Measurements from ENCODE around the gene NUDT9.
"Not testable (repeated sequence)": the region's sequence is repeated elsewhere in the genome, so short reads cannot be mapped to it uniquely, and the experiment has no call there.

DNA sequence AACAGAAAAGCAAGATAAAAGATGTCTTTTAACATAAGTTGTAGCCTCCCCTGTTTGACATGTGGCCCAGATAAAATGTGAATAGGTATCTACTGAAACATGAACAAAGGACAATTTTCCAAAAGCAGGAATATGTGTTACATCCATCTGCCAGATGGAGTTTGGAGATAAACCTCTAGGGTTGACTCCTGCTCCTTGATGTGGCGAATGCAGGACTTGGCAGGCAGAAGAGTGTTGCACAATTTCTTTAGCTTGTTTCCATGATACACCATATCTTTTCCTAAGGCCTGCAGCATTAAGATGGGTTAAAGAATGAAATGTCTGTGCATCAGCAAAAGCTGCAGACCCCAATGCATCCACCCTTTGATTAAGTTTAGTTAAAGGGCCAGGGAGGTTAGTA lies 18.6 kb upstream of the NUDT9 start:
- TF ChIP-seq, protein P1, sequence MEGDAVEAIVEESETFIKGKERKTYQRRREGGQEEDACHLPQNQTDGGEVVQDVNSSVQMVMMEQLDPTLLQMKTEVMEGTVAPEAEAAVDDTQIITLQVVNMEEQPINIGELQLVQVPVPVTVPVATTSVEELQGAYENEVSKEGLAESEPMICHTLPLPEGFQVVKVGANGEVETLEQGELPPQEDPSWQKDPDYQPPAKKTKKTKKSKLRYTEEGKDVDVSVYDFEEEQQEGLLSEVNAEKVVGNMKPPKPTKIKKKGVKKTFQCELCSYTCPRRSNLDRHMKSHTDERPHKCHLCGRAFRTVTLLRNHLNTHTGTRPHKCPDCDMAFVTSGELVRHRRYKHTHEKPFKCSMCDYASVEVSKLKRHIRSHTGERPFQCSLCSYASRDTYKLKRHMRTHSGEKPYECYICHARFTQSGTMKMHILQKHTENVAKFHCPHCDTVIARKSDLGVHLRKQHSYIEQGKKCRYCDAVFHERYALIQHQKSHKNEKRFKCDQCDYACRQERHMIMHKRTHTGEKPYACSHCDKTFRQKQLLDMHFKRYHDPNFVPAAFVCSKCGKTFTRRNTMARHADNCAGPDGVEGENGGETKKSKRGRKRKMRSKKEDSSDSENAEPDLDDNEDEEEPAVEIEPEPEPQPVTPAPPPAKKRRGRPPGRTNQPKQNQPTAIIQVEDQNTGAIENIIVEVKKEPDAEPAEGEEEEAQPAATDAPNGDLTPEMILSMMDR (IDR thresholded peaks at IDR 0.05), result not testable (repeated sequence)
- TF ChIP-seq EZH2 (IDR thresholded peaks at IDR 0.05), result not testable (repeated sequence)
